Measurements from ENCODE around the gene CD48. TPM values are rescaled to one million over a fixed set of nuclear protein-coding genes. Genes with fewer than 3 reads are reported as not detected.

The CD48 gene
- total and polyA plus RNA-seq, 2 donors (not counting 1 experiment from before 2014, with no cell fraction given), result 252 to 428 TPM

DNA sequence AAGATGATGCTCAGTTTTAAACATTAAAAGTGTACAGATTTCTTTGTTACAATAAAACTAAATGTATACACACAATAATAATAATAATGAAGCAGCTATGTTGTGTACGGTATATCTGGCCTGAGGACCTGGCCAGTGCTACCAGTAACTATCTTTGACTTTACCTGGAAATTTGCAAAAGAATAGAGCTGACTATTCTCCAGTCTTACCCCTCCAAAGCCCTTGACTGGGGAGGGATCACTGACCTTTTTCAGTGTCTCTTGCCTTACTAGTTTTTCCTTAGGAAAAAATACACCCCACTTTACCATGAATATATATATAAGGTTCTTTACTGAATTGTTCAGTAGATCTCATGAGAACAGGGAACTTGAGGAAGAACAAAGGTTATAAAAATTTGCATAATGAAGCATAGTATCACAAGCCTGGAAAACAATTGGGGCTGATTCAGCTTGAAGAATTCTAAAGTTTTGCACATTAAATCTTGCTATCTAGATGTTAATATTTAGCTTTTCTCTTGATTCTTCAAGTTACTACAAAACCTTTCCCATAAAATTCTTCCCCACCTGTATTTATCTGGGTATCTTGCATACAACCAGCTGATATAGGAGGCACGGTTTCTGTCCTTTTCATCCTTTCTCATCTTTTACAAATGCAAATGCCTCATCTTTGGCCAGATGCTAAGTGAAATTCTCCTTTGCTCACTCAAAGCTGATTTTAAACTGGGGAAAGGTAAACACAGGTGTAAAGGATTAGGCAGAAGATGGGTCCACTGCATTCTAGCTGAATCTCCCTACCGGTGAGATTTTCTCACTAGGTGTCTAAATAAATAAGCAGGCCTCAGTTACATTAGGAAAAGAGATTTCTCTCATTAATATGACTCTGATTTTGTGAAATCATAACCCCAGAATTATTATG, 39.8 kb downstream of the CD48 start:
- TF ChIP-seq, protein P1, sequence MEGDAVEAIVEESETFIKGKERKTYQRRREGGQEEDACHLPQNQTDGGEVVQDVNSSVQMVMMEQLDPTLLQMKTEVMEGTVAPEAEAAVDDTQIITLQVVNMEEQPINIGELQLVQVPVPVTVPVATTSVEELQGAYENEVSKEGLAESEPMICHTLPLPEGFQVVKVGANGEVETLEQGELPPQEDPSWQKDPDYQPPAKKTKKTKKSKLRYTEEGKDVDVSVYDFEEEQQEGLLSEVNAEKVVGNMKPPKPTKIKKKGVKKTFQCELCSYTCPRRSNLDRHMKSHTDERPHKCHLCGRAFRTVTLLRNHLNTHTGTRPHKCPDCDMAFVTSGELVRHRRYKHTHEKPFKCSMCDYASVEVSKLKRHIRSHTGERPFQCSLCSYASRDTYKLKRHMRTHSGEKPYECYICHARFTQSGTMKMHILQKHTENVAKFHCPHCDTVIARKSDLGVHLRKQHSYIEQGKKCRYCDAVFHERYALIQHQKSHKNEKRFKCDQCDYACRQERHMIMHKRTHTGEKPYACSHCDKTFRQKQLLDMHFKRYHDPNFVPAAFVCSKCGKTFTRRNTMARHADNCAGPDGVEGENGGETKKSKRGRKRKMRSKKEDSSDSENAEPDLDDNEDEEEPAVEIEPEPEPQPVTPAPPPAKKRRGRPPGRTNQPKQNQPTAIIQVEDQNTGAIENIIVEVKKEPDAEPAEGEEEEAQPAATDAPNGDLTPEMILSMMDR (IDR thresholded peaks at IDR 0.05), result no peak
- no peak for TF ChIP-seq EZH2 (IDR thresholded peaks at IDR 0.05; ENCODE audit: borderline replicate concordance, insufficient read depth, low read depth, low read length, poor library complexity, severe bottlenecking)
- H4K20me1 ChIP-seq (ENCODE audit: control insufficient read depth, insufficient read depth, low read length, poor library complexity, severe bottlenecking), result no peaks in the 10 kb centered on the region
- no peak overlapping the region for H3K9ac ChIP-seq (ENCODE audit: low read length)
- Mint-ChIP-seq H3K9me3 (ENCODE audit: insufficient read depth) (no peaks in the 10 kb centered on the region), H3K4me3 (no peak overlapping the region), H3K27me3 (no peaks in the 10 kb centered on the region), H3K4me1 (peaks cover 26% of the 10 kb centered on the region), H3K27ac (peak overlapping the region; percentile 67)
- no peak for ATAC-seq (ENCODE audit: low read depth)
- POLR2A ChIA-PET, result interaction anchor here (0.9 kb wide), 1 partner anchor 16 kb away, joined by 4 read pairs; no protein-coding TSS in a partner anchor
- no CpG with 5 or more reads among the region's 3 CpGs for WGBS (ENCODE audit: insufficient coverage)
- H2AFZ ChIP-seq (ENCODE audit: insufficient read depth, low read depth, low read length, poor library complexity, severe bottlenecking), result no peak overlapping the region
- peaks cover 0 to 6% (median 4%) of the 10 kb centered on the region in 3 donors for H3K9me3 ChIP-seq (ENCODE audit: control extremely low read depth in 1 of 3, control insufficient read depth in 2 of 3, insufficient read depth in 1 of 3, low read length in 2 of 3)
- CTCF ChIA-PET, result interaction anchor here (0.6 to 6.4 kb wide), 21 partner anchors 9 to 651 kb away, joined by 3 to 76 read pairs (median 3); partner anchors contain the start of genes CD48, ITLN2 and USF1
- no peak overlapping the region for H3K4me3 ChIP-seq (ENCODE audit: control extremely low read depth in 1 of 5, extremely low read depth in 1 of 5, insufficient read depth in 1 of 5, low read depth in 2 of 5, low read length in 4 of 5)
- peak overlapping the region; percentile 56 for H3K4me2 ChIP-seq (replicated peaks; ENCODE audit: low read depth, low read length, poor library complexity, severe bottlenecking)
- H3K27me3 ChIP-seq (replicated peaks in 1 of 4; ENCODE audit: control extremely low read depth in 1 of 4, control insufficient read depth in 3 of 4, insufficient read depth in 4 of 4, low read length in 3 of 4), result no peaks in the 10 kb centered on the region
- no peak overlapping the region for H3K27ac ChIP-seq (ENCODE audit: low read length in 2 of 2)
- peaks cover 49 to 54% of the 10 kb centered on the region in 2 donors for H3K4me1 ChIP-seq (ENCODE audit: control insufficient read depth in 2 of 2, insufficient read depth in 2 of 2, low read length in 2 of 2)
- intact Hi-C loops (cut with micrococcal nuclease), result loop anchor here (2.0 kb wide), 1 partner anchor 17 kb away; no protein-coding TSS in a partner anchor
- peaks cover 33% of the 10 kb centered on the region for H3K79me2 ChIP-seq (ENCODE audit: control insufficient read depth, insufficient read depth, low read length)
- no peak for DNase-seq
- peaks cover 0 to 3% of the 10 kb centered on the region in 2 experiments for H3K36me3 ChIP-seq (replicated peaks in 1 of 2; ENCODE audit: control extremely low read depth in 1 of 2, control insufficient read depth in 1 of 2, extremely low read depth in 1 of 2, insufficient read depth in 2 of 2, low read length in 1 of 2)

DNA sequence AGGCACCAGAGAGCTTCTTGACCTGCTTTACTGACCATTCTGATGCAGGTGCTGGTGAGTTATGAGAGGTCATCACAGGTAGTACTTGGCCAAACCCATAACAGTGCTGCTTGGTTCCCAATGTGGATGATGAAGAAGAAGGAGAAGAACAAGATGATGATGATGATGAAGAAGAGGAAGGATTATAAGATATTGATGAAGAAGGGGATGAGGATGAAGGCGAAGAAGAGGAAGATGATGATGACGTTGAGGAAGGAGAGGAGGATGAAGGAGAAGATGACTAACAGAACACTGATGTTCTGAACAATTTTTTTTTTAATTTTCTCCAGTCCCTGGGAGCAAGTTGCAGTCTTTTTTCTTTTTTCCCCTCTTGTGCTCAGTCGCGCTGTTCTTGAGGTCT, 40.9 kb downstream of the CD48 start:
- no peaks in the 10 kb centered on the region for H3K27me3 ChIP-seq (replicated peaks in 1 of 4; ENCODE audit: control extremely low read depth in 1 of 4, control insufficient read depth in 3 of 4, insufficient read depth in 4 of 4, low read length in 3 of 4)
- H2AFZ ChIP-seq (ENCODE audit: insufficient read depth, low read depth, low read length, poor library complexity, severe bottlenecking), result no peak overlapping the region
- no peak overlapping the region for H3K9ac ChIP-seq (ENCODE audit: low read length)
- DNase-seq (no peak), ATAC-seq (ENCODE audit: low read depth) (no peak)
- POLR2A ChIA-PET, result no interaction called here
- H4K20me1 ChIP-seq (ENCODE audit: control insufficient read depth, insufficient read depth, low read length, poor library complexity, severe bottlenecking), result no peaks in the 10 kb centered on the region
- no peaks in the 10 kb centered on the region for H3K36me3 ChIP-seq (replicated peaks in 1 of 2; ENCODE audit: control extremely low read depth in 1 of 2, control insufficient read depth in 1 of 2, extremely low read depth in 1 of 2, insufficient read depth in 2 of 2, low read length in 1 of 2)
- H3K27ac ChIP-seq (ENCODE audit: low read length in 2 of 2), result no peak overlapping the region
- H3K4me1 Mint-ChIP-seq, result peaks cover 31% of the 10 kb centered on the region
- 100% methylated on average over 1 of the region's 4 CpGs for WGBS (ENCODE audit: insufficient coverage)
- H3K27ac Mint-ChIP-seq, result no peak overlapping the region
- TF ChIP-seq EZH2 (IDR thresholded peaks at IDR 0.05; ENCODE audit: borderline replicate concordance, insufficient read depth, low read depth, low read length, poor library complexity, severe bottlenecking), result no peak
- TF ChIP-seq, protein P1 (IDR thresholded peaks at IDR 0.05), result no peak
- no peaks in the 10 kb centered on the region for H3K9me3 Mint-ChIP-seq (ENCODE audit: insufficient read depth)
- peaks cover 56 to 61% of the 10 kb centered on the region in 2 donors for H3K4me1 ChIP-seq (ENCODE audit: control insufficient read depth in 2 of 2, insufficient read depth in 2 of 2, low read length in 2 of 2)
- no peaks in the 10 kb centered on the region for H3K27me3 Mint-ChIP-seq
- no peak overlapping the region for H3K4me2 ChIP-seq (replicated peaks; ENCODE audit: low read depth, low read length, poor library complexity, severe bottlenecking)
- peaks cover 0 to 6% (median 4%) of the 10 kb centered on the region in 3 donors for H3K9me3 ChIP-seq (ENCODE audit: control extremely low read depth in 1 of 3, control insufficient read depth in 2 of 3, insufficient read depth in 1 of 3, low read length in 2 of 3)
- no peak overlapping the region for H3K4me3 Mint-ChIP-seq
- intact Hi-C loops (cut with micrococcal nuclease), result loop anchor here (2.0 kb wide), 1 partner anchor 16 kb away; no protein-coding TSS in a partner anchor
- H3K4me3 ChIP-seq (ENCODE audit: control extremely low read depth in 1 of 5, extremely low read depth in 1 of 5, insufficient read depth in 1 of 5, low read depth in 2 of 5, low read length in 4 of 5), result no peak overlapping the region
- CTCF ChIA-PET, result interaction anchor here (2.8 to 6.4 kb wide), 4 partner anchors 31 to 282 kb away, joined by 8 to 76 read pairs (median 68); partner anchors contain the start of gene ITLN2
- H3K79me2 ChIP-seq (ENCODE audit: control insufficient read depth, insufficient read depth, low read length), result peaks cover 33% of the 10 kb centered on the region
